HEK293T (cell line): Measurements from ENCODE around the gene YKT6.

Experiments
- ARNT ChIP-seq: fragments of 450-650 bp; IDR thresholded peaks from 2 replicates; pipeline ENCODE4 v1.6.1; 2017; ENCODE audit warnings: mild to moderate bottlenecking
- BHLHE40 ChIP-seq: fragments of 450-650 bp; IDR thresholded peaks from 2 replicates; pipeline ENCODE4 v1.6.1; 2016; ENCODE audit warnings: mild to moderate bottlenecking, moderate library complexity, borderline replicate concordance
- ELF4 ChIP-seq: fragments of 450-650 bp; IDR thresholded peaks from 2 replicates; pipeline ENCODE4 v1.6.1; 2017; ENCODE audit warnings: antibody characterized with exemption
- FOXK2 ChIP-seq: fragments of 450-650 bp; IDR thresholded peaks from 2 replicates; pipeline ENCODE4 v1.6.1; 2016; ENCODE audit warnings: mild to moderate bottlenecking
- FOXM1 ChIP-seq: fragments of 450-650 bp; IDR thresholded peaks from 2 replicates; pipeline ENCODE4 v1.6.1; 2017; ENCODE audit warnings: mild to moderate bottlenecking, borderline replicate concordance
- L3MBTL2 ChIP-seq: fragments of 450-650 bp; conservative IDR thresholded peaks from 2 replicates; pipeline ENCODE4 v1.6.1; 2016; ENCODE audit warnings: mild to moderate bottlenecking
- LEF1 ChIP-seq: fragments of 450-650 bp; IDR thresholded peaks from 2 replicates; pipeline ENCODE4 v1.6.1; 2017; ENCODE audit warnings: mild to moderate bottlenecking, borderline replicate concordance
- NFRKB ChIP-seq: fragments of 450-650 bp; IDR thresholded peaks from 2 replicates; pipeline ENCODE4 v1.6.1; 2016; ENCODE audit warnings: mild to moderate bottlenecking, moderate library complexity
- SP1 ChIP-seq: fragments of 450-650 bp; IDR thresholded peaks from 2 replicates; pipeline ENCODE4 v1.6.1; 2017
- SUZ12 ChIP-seq: fragments of 450-650 bp; IDR thresholded peaks from 2 replicates; pipeline ENCODE4 v1.6.1; 2016; ENCODE audit warnings: mild to moderate bottlenecking
- ZNF384 ChIP-seq: fragments of 450-650 bp; IDR thresholded peaks from 2 replicates; pipeline ENCODE4 v1.6.1; 2016
- TF ChIP-seq, protein P1 (sequence below): fragments of 450-650 bp; IDR thresholded peaks from 2 replicates; pipeline ENCODE4 v1.6.1; 2016

DNA sequence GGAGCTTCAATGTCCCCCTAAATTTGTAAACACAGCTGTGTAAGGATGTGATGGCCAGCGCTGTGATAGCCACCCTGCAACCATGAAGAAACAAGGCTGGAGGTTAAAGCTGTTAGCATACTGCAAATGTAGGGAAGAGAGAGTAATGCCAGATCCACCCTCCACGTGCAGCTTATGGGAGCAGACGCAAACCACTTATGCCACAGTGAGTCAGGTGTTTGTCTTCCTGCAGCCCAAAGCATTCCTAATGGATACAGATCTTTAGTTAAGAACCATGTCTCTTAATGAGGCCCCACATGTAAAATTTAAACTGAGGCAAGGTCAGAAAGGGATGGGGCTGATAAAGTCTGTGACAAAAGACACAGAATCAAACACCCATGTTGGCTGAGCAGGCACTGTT lies 46.1 kb upstream of the YKT6 start:
- TF ChIP-seq BHLHE40 (no peak), SP1 (no peak), FOXK2 (no peak), ELF4 (no peak), ARNT (no peak), SUZ12 (no peak), LEF1 (no peak), FOXM1 (no peak), NFRKB (no peak), ZNF384 (no peak), L3MBTL2 (no peak)
- TF ChIP-seq, protein P1, sequence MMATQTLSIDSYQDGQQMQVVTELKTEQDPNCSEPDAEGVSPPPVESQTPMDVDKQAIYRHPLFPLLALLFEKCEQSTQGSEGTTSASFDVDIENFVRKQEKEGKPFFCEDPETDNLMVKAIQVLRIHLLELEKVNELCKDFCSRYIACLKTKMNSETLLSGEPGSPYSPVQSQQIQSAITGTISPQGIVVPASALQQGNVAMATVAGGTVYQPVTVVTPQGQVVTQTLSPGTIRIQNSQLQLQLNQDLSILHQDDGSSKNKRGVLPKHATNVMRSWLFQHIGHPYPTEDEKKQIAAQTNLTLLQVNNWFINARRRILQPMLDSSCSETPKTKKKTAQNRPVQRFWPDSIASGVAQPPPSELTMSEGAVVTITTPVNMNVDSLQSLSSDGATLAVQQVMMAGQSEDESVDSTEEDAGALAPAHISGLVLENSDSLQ: no peak
